HepG2 (cell line): ENCODE results near the gene MCM6. TPM values are rescaled to one million over a fixed set of nuclear protein-coding genes. Genes with fewer than 3 reads are reported as not detected.

Experiments used
- ARID4A ChIP-seq: sonication (generic); formaldehyde crosslinking; IDR thresholded peaks from 2 replicates; pipeline ENCODE4 v1.5.0; 2020; ENCODE audit warnings: mild to moderate bottlenecking, missing genetic modification reagents, borderline replicate concordance
- BORCS8-MEF2B ChIP-seq: sonication (generic); formaldehyde crosslinking; IDR thresholded peaks from 2 replicates; pipeline ENCODE4 v1.8.0; 2022; ENCODE audit warnings: mild to moderate bottlenecking, missing genetic modification reagents
- FOXP4 ChIP-seq: sonication (generic); formaldehyde crosslinking; IDR thresholded peaks from 2 replicates; pipeline ENCODE4 v1.4.0; 2020; ENCODE audit warnings: missing genetic modification reagents
- HMG20B ChIP-seq: conservative IDR thresholded peaks from 2 replicates; pipeline ENCODE4 v1.6.1; 2016; ENCODE audit warnings: missing genetic modification reagents, missing compliant biosample characterization
- KAT2B ChIP-seq: fragments of 150-350 bp; IDR thresholded peaks from 2 replicates; pipeline ENCODE4 v1.6.1; 2014; ENCODE audit warnings: low read depth, low read length, borderline replicate concordance
- MAFF ChIP-seq: IDR thresholded peaks from 2 replicates; pipeline ENCODE4 v1.6.1; 2011; ENCODE audit warnings: low read depth, low read length, improper control_type of control experiment
- MATR3 ChIP-seq: sonication (generic); formaldehyde crosslinking; IDR thresholded peaks from 2 replicates; pipeline ENCODE4 v1.4.0; 2020; ENCODE audit warnings: missing genetic modification reagents
- NKX3-1 ChIP-seq: sonication (generic); formaldehyde crosslinking; IDR thresholded peaks from 2 replicates; pipeline ENCODE4 v1.5.0; 2020; ENCODE audit warnings: missing genetic modification reagents
- PHB2 ChIP-seq: fragments of 450-650 bp; IDR thresholded peaks from 2 replicates; pipeline ENCODE4 v1.6.1; 2018; ENCODE audit not compliant: partially characterized antibody
- PLRG1 ChIP-seq: fragments of 450-650 bp; conservative IDR thresholded peaks from 2 replicates; pipeline ENCODE4 v1.6.1; 2016
- RXRB ChIP-seq: IDR thresholded peaks from 2 replicates; pipeline ENCODE4 v1.6.1; 2016; ENCODE audit warnings: borderline replicate concordance, missing genetic modification reagents, missing compliant biosample characterization
- SCMH1 ChIP-seq: sonication (generic); formaldehyde crosslinking; IDR thresholded peaks from 2 replicates; pipeline ENCODE4 v1.9.0; 2021; ENCODE audit warnings: missing genetic modification reagents, mild to moderate bottlenecking, borderline replicate concordance
- SMC3 ChIP-seq: IDR thresholded peaks from 2 replicates; pipeline ENCODE4 v1.6.1; 2011; ENCODE audit warnings: low read length, improper control_type of control experiment
- SUZ12 ChIP-seq: fragments of 150-350 bp; IDR thresholded peaks from 2 replicates; pipeline ENCODE4 v1.6.1; 2014; ENCODE audit warnings: low read depth, low read length
- ZBTB20 ChIP-seq: sonication (generic); formaldehyde crosslinking; IDR thresholded peaks from 2 replicates; pipeline ENCODE4 v1.8.1; 2023; ENCODE audit warnings: missing genetic modification reagents, low read depth, mild to moderate bottlenecking, borderline replicate concordance
- ZBTB39 ChIP-seq: sonication (generic); formaldehyde crosslinking; IDR thresholded peaks from 2 replicates; pipeline ENCODE4 v1.5.0; 2020; ENCODE audit warnings: missing genetic modification reagents
- ZNF253 ChIP-seq: sonication (generic); formaldehyde crosslinking; IDR thresholded peaks from 2 replicates; pipeline ENCODE4 v1.8.0; 2022; ENCODE audit warnings: mild to moderate bottlenecking, missing genetic modification reagents, borderline replicate concordance
- ZNF598 ChIP-seq: sonication (generic); formaldehyde crosslinking; IDR thresholded peaks from 2 replicates; pipeline ENCODE4 v1.5.1; 2020; ENCODE audit warnings: mild to moderate bottlenecking, missing genetic modification reagents, borderline replicate concordance
- ZNF710 ChIP-seq: sonication (generic); formaldehyde crosslinking; IDR thresholded peaks from 2 replicates; pipeline ENCODE4 v1.5.0; 2020; ENCODE audit warnings: mild to moderate bottlenecking, missing genetic modification reagents, borderline replicate concordance
- ZSCAN30 ChIP-seq: sonication (generic); formaldehyde crosslinking; IDR thresholded peaks from 2 replicates; pipeline ENCODE4 v1.5.0; 2020; ENCODE audit warnings: mild to moderate bottlenecking, missing genetic modification reagents
- polyA plus RNA-seq, 8 experiments: library from polyadenylated mRNA; depleted of rRNA in 3 of 8; stranded (reverse) in 7 of 8; unstranded in 1 of 8; fragments of >200 nt; fragmentation: Illumina TruSeq in 4 of 8; extraction: Trizol in 4 of 8; gene quantifications; 2 replicates each; pipeline versions ENCODE4 v1.2.1 to v1.2.3, GENCODE V29; 2011 to 2016; ENCODE audit warnings: low read depth in 4 of 8, missing spikeins in 1 of 8, mixed read lengths in 1 of 8; ENCODE audit not compliant: insufficient read depth in 1 of 8
- total RNA-seq, 5 experiments: library from RNA; depleted of rRNA; stranded (reverse); fragments of >200 nt; fragmentation: Illumina TruSeq; extraction: Trizol; gene quantifications; 2 replicates each; pipeline ENCODE4 v1.2.3, GENCODE V29; 2016; ENCODE audit warnings: low read depth in 1 of 5

The MCM6 gene
- total and polyA plus RNA-seq, 2 of the 13 experiments (the other 11 are each of a cell fraction or from before 2014, with no cell fraction given) = 9.7 to 18.7 TPM

- TF ChIP-seq MAFF (no peak), PLRG1 (no peak), RXRB (CRISPR knock-in tag) (no peak), SCMH1 (no peak), ZNF598 (CRISPR knock-in tag) (no peak; the same call in 1 of the 2 replicates), ZNF710 (CRISPR knock-in tag) (no peak), PHB2 (no peak), FOXP4 (CRISPR knock-in tag) (0 out of 2 replicates have a peak, but pooled peaks have one; percentile 19), ZNF253 (CRISPR knock-in tag) (no peak), ZBTB20 (CRISPR knock-in tag) (no peak), NKX3-1 (peak; percentile 92), ARID4A (CRISPR knock-in tag) (peak; percentile 76; the same call in 1 of the 2 replicates), BORCS8-MEF2B (CRISPR knock-in tag) (peak; percentile 90), SMC3 (no peak), SUZ12 (no peak), KAT2B (no peak), HMG20B (no peak), ZBTB39 (CRISPR knock-in tag) (no peak), ZSCAN30 (CRISPR knock-in tag) (no peak), MATR3 (no peak)
Measured at GRCh38 chr2:135876066-135876711, at the start of gene MCM6 (continued).
